NB4 (cell line): Measurements from ENCODE around the gene DGAT2L6.

Source experiments
- DNase-seq: peaks from one replicate; pipeline ENCODE4 v3.0.0; 2010; ENCODE audit warnings: low read depth
- H3K4me3 ChIP-seq: one replicate; pipeline ENCODE4 v1.5.1; 2011; ENCODE audit warnings: mild to moderate bottlenecking, low read depth, low read length, moderate library complexity
- MYC ChIP-seq: IDR thresholded peaks from 2 replicates; pipeline ENCODE4 v1.6.1; 2011; ENCODE audit warnings: low read depth, low read length
- POLR2A ChIP-seq: IDR thresholded peaks from 2 replicates; pipeline ENCODE4 v1.6.1; 2011; ENCODE audit warnings: mild to moderate bottlenecking; ENCODE audit not compliant: insufficient read length; ENCODE audit errors: extremely low read depth
- TF ChIP-seq, protein P1 (sequence below): IDR thresholded peaks from one replicate; pipeline ENCODE4 v1.5.1; 2012; ENCODE audit warnings: low read depth, low read length
- TF ChIP-seq, protein P2 (sequence below): IDR thresholded peaks from 2 replicates; pipeline ENCODE4 v1.6.1; 2011; ENCODE audit warnings: low read depth, low read length

The DGAT2L6 gene

DNA sequence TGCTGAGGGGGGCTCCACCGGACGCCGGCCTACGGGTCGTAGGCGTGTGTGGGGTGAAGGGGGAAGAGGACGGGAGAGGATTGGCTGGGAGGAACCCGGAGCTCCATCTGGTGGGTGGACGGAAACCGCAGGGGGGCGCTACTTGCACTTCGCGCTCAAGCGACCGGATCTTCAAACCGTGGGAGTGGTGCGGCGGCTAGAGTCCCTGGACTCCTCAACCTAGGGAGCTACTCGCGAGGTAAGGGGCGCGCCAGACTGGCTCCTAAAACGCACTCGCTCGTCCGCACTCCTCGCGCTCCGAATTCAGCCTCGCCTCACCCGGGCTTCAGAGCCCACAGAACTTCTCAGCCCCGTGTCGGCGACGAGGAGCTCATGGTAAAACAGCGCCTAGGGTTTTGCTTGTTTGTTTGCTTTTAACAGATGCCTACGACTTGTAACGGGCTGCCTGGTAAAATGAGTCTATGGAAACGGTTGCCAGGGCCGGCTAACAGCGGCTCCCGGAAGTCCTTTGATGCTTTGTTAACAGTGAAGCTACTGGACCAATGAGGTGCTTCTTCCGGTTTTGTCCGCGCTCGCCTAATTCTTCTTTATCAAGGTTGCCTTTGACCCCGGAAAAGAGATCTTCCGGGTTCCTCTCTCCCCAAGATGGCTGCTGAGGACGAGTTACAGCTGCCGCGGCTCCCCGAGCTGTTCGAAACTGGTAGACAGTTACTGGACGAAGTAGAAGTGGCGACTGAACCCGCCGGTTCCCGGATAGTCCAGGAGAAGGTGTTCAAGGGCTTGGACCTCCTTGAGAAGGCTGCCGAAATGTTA lies 43.8 kb upstream of the DGAT2L6 start, which contains the start of gene IGBP1:
IGBP1 (plus strand) TSS at position 145 of the 813 bp plus-strand sequence; CDS start at position 646, 501 bp downstream.
- H3K4me3 ChIP-seq: peak within 1 kb of the TSS; percentile 99
- peak; percentile 95 for DNase-seq
- TF ChIP-seq, protein P1, sequence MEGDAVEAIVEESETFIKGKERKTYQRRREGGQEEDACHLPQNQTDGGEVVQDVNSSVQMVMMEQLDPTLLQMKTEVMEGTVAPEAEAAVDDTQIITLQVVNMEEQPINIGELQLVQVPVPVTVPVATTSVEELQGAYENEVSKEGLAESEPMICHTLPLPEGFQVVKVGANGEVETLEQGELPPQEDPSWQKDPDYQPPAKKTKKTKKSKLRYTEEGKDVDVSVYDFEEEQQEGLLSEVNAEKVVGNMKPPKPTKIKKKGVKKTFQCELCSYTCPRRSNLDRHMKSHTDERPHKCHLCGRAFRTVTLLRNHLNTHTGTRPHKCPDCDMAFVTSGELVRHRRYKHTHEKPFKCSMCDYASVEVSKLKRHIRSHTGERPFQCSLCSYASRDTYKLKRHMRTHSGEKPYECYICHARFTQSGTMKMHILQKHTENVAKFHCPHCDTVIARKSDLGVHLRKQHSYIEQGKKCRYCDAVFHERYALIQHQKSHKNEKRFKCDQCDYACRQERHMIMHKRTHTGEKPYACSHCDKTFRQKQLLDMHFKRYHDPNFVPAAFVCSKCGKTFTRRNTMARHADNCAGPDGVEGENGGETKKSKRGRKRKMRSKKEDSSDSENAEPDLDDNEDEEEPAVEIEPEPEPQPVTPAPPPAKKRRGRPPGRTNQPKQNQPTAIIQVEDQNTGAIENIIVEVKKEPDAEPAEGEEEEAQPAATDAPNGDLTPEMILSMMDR: peak; percentile 42
- TF ChIP-seq MYC (peak; percentile 73), POLR2A (peak; percentile 43)
- TF ChIP-seq, protein P2, sequence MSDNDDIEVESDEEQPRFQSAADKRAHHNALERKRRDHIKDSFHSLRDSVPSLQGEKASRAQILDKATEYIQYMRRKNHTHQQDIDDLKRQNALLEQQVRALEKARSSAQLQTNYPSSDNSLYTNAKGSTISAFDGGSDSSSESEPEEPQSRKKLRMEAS: peak; percentile 49; the same call in 1 of the 2 replicates

- no peak for DNase-seq
- H3K4me3 ChIP-seq: peak overlapping the region; percentile 99
Measured at GRCh38 chrX:70134116-70134477, 43.2 kb upstream of the DGAT2L6 start.

GRCh38 chrX:70138622-70139021 lies 38.7 kb upstream of the DGAT2L6 start:
- TF ChIP-seq, protein P2: no peak
- no peak for TF ChIP-seq POLR2A
- TF ChIP-seq, protein P1: no peak
- no peak for TF ChIP-seq MYC
- DNase-seq: no peak
- H3K4me3 ChIP-seq: no peak overlapping the region

More at GRCh38 chrX:70134116-70134477, 43.2 kb upstream of the DGAT2L6 start:
- TF ChIP-seq POLR2A: no peak
- no peak for TF ChIP-seq MYC
- TF ChIP-seq, protein P1: no peak
- TF ChIP-seq, protein P2: no peak

DNA sequence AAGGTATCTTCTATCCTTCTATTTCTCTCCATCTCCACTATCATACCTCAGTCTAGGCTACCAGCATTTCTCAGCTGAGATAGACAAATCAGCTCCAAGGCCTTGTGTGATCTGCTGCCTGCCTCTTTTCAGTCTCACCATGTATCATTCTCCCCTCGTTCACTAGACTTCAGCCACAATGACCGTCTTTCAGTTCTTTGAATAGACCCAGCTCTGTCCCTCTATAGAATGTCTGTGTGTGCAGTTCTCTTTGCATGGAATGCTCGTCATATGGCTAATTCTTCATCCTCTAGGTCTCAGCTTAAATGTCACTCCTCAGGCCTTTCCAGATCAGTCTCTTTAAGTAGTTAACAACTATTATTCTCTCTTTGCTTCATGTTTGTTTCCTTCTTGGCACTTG lies 37.5 kb upstream of the DGAT2L6 start:
- no peak overlapping the region for H3K4me3 ChIP-seq
- DNase-seq: no peak
- TF ChIP-seq, protein P2: no peak
- TF ChIP-seq MYC (no peak), POLR2A (no peak)
- TF ChIP-seq, protein P1: no peak

GRCh38 chrX:70141373-70141772 lies 35.9 kb upstream of the DGAT2L6 start:
- H3K4me3 ChIP-seq: no peak overlapping the region
- TF ChIP-seq, protein P1: no peak
- TF ChIP-seq, protein P2: no peak
- TF ChIP-seq MYC: no peak
- TF ChIP-seq POLR2A: no peak
- DNase-seq: no peak
